ENCODE results near the gene RTN4RL2. TPM values are rescaled to one million over a fixed set of nuclear protein-coding genes. Genes with fewer than 3 reads are reported as not detected.

Gene RTN4RL2
- total RNA-seq, 1 experiment from 2014 or later, result 15.5 TPM

GRCh38 chr11:57458410-57459163 is 1.7 kb upstream of the RTN4RL2 start:
- ChIA-PET CTCF (interaction anchor here (0.6 to 7.4 kb wide), 51 partner anchors 10 to 601 kb away, joined by 3 to 260 read pairs (median 7); partner anchors contain the start of genes P2RX3, PRG3, SLC43A1 and TIMM10), POLR2A (interaction anchor here (0.6 to 2.7 kb wide), 12 partner anchors 15 to 1120 kb away, joined by 3 to 15 read pairs (median 4); partner anchors contain the start of gene SLC43A1)
- Mint-ChIP-seq H3K36me3 (no peaks in the 10 kb centered on the region), H3K9me3 (no peaks in the 10 kb centered on the region), H3K27me3 (ENCODE audit: low read depth) (peaks cover 62% of the 10 kb centered on the region), H3K27ac (no peak overlapping the region), H3K4me1 (peaks cover 38% of the 10 kb centered on the region), H3K4me3 (peak overlapping the region; percentile 80)
- TF ChIP-seq ZSCAN18 (CRISPR knock-in tag; IDR thresholded peaks at IDR 0.05) (no peak), KAT7 (CRISPR knock-in tag; IDR thresholded peaks at IDR 0.05; ENCODE audit: borderline replicate concordance) (no peak), ZNF396 (CRISPR knock-in tag; IDR thresholded peaks at IDR 0.05; ENCODE audit: borderline replicate concordance) (no peak), PRDM15 (CRISPR knock-in tag; IDR thresholded peaks at IDR 0.05) (peak; percentile 61), CTCF (IDR thresholded peaks at IDR 0.05) (peak; percentile 92)
- ATAC-seq (peak; percentile 5), DNase-seq (ENCODE audit: low spot score) (peak; percentile 74)

GRCh38 chr11:57459164-57460021 is 935 bp upstream of the RTN4RL2 start:
- no peaks in the 10 kb centered on the region for H3K36me3 Mint-ChIP-seq
- no peak overlapping the region for H3K27ac Mint-ChIP-seq
- peak overlapping the region; percentile 87 for H3K4me3 Mint-ChIP-seq
- CTCF ChIA-PET, result interaction anchor here (0.6 to 7.4 kb wide), 56 partner anchors 8 to 306 kb away, joined by 3 to 260 read pairs (median 9); partner anchors contain the start of genes P2RX3, PRG3, SERPING1 and SLC43A1
- peak; percentile 2; the same call in 1 of the 2 replicates for ATAC-seq
- DNase-seq (ENCODE audit: low spot score), result peak; percentile 41
- POLR2A ChIA-PET, result interaction anchor here (0.7 to 2.7 kb wide), 6 partner anchors 15 to 180 kb away, joined by 3 to 15 read pairs (median 5); partner anchors contain the start of gene SLC43A1
- H3K27me3 Mint-ChIP-seq (ENCODE audit: low read depth), result peaks cover 64% of the 10 kb centered on the region
- TF ChIP-seq PRDM15 (CRISPR knock-in tag; IDR thresholded peaks at IDR 0.05) (peak; percentile 65; the same call in 1 of the 2 replicates), NFE2L1 (CRISPR knock-in tag; IDR thresholded peaks at IDR 0.05) (peak; percentile 65; the same call in 1 of the 2 replicates), ZNF425 (CRISPR knock-in tag; conservative IDR thresholded peaks at IDR 0.05) (no peak)
- peaks cover 45% of the 10 kb centered on the region for H3K4me1 Mint-ChIP-seq
- no peaks in the 10 kb centered on the region for H3K9me3 Mint-ChIP-seq

Data from WTC11 (cell line).